Frontal cortex (tissue), 4 donors: ENCODE results near the gene CCNY. TPM values are rescaled to one million over a fixed set of nuclear protein-coding genes. Genes with fewer than 3 reads are reported as not detected.

Experiments
- DNase-seq, 2 donors: peaks; one replicate each; pipeline ENCODE4 v3.0.0; 2012; ENCODE audit warnings: low spot score in 2 of 2
- FAIRE-seq: peaks from 2 replicates; lab custom pipeline; 2012; peaks lifted over from hg19 to GRCh38; lab: Jason Lieb, UNC
- total RNA-seq: library from RNA; depleted of rRNA; stranded (reverse); fragments of >200 nt; gene quantifications from one replicate; pipeline ENCODE4 v1.2.3, GENCODE V29; 2014
- donor health status: control.
- donor health status: control.
- donor health status: control.

CCNY gene
- total RNA-seq, 1 donor from 2014 or later, result 54.6 TPM

- FAIRE-seq (no peak), DNase-seq (no peak)
These were observed 107.5 kb downstream of the CCNY start for GRCh38 chr10:35443858-35444257.

GRCh38 chr10:35445150-35445884 is 109.0 kb downstream of the CCNY start:
- DNase-seq (no peak), FAIRE-seq (no peak)

GRCh38 chr10:35446439-35446838 is 110.1 kb downstream of the CCNY start:
- FAIRE-seq, result no peak
- DNase-seq, result no peak

GRCh38 chr10:35447693-35448407 is 111.5 kb downstream of the CCNY start:
- DNase-seq (no peak), FAIRE-seq (no peak)

- FAIRE-seq, result no peak
These were observed 112.7 kb downstream of the CCNY start for GRCh38 chr10:35448687-35449662.

GRCh38 chr10:35449944-35450343 is 113.6 kb downstream of the CCNY start:
- FAIRE-seq (no peak), DNase-seq (no peak)

More at GRCh38 chr10:35448687-35449662, 112.7 kb downstream of the CCNY start:
- no peak for DNase-seq

- DNase-seq (no peak), FAIRE-seq (no peak)
These were observed 115.1 kb downstream of the CCNY start for GRCh38 chr10:35451151-35452016.

- no peak for FAIRE-seq
- no peak for DNase-seq
These were observed 115.9 kb downstream of the CCNY start for GRCh38 chr10:35452171-35452570.

GRCh38 chr10:35452847-35453246 is 116.5 kb downstream of the CCNY start:
- no peak for FAIRE-seq

GRCh38 chr10:35453855-35454532 is 117.7 kb downstream of the CCNY start:
- FAIRE-seq (no peak), DNase-seq (no peak)

More at GRCh38 chr10:35452847-35453246, 116.5 kb downstream of the CCNY start:
- no peak for DNase-seq

- no peak for DNase-seq
- no peak for FAIRE-seq
These were observed 119.9 kb downstream of the CCNY start for GRCh38 chr10:35456153-35456720.

GRCh38 chr10:35456784-35457183 is 120.5 kb downstream of the CCNY start:
- DNase-seq, result no peak
- no peak for FAIRE-seq

- DNase-seq (no peak), FAIRE-seq (no peak)
These were observed 122.5 kb downstream of the CCNY start for GRCh38 chr10:35458500-35459448.

- DNase-seq (no peak), FAIRE-seq (no peak)
These were observed 123.1 kb downstream of the CCNY start for GRCh38 chr10:35459449-35459847.

- DNase-seq (no peak), FAIRE-seq (no peak)
These were observed 124.6 kb downstream of the CCNY start for GRCh38 chr10:35460852-35461460.

- DNase-seq, result no peak
- FAIRE-seq, result no peak
These were observed 126.2 kb downstream of the CCNY start for GRCh38 chr10:35462491-35462934.
